IMR-90 (cell line): Measurements from ENCODE around the gene TCF3. TPM values are rescaled to one million over a fixed set of nuclear protein-coding genes. Genes with fewer than 3 reads are reported as not detected.

Source experiments
- ATAC-seq: fragments of 200-7000 bp; cut with Tn5 transposase; 2 replicates; pipeline ENCODE4 v1.9.1; 2020; ENCODE audit warnings: low read depth, mild to moderate bottlenecking, moderate library complexity
- BruUV-seq: library from RNA; stranded (reverse); fragments of 400-500 nt; replicated peaks from 2 replicates; lab custom pipeline; 2021; lab: Mats Ljungman, UMichigan
- CTCF ChIA-PET: fragments of 300-600 bp; formaldehyde crosslinking; extraction: SDS; loops from one replicate; lab custom pipeline; 2021; ENCODE audit warnings: antibody characterized with exemption; lab: Yijun Ruan, JAX
- POLR2A ChIA-PET: fragments of 300-600 bp; sonication (Branson Sonifier 250); formaldehyde crosslinking; loops from one replicate; lab custom pipeline; 2022; ENCODE audit warnings: antibody characterized with exemption; ENCODE audit not compliant: unreplicated experiment; lab: Charles Lee
- DNase-seq: peaks from one replicate; pipeline ENCODE4 v3.0.0; 2013
- H2AFZ ChIP-seq: replicated peaks from 2 replicates; pipeline ENCODE3; 2013; ENCODE audit warnings: low read length, mild to moderate bottlenecking; ENCODE audit not compliant: poor library complexity
- H2AK5ac ChIP-seq: 2 replicates; pipeline ENCODE4 v1.6.1; 2013; ENCODE audit warnings: low read depth, low read length, inconsistent platforms
- H2AK9ac ChIP-seq: replicated peaks from 2 replicates; pipeline ENCODE3; 2013; ENCODE audit warnings: mild to moderate bottlenecking, low read depth, low read length, moderate library complexity; ENCODE audit not compliant: poor library complexity
- H2BK120ac ChIP-seq: 2 replicates; pipeline ENCODE4 v1.6.1; 2013; ENCODE audit warnings: low read depth, low read length, inconsistent platforms
- H2BK15ac ChIP-seq: 3 replicates; pipeline ENCODE4 v1.6.1; 2013; ENCODE audit warnings: low read depth, low read length, inconsistent platforms
- H2BK20ac ChIP-seq: 2 replicates; pipeline ENCODE4 v1.6.1; 2013; ENCODE audit warnings: low read depth, mild to moderate bottlenecking, inconsistent platforms, low read length, moderate library complexity
- H2BK5ac ChIP-seq: 2 replicates; pipeline ENCODE4 v1.6.1; 2013; ENCODE audit warnings: mild to moderate bottlenecking, low read depth, low read length, inconsistent platforms; ENCODE audit not compliant: poor library complexity, severe bottlenecking
- H3K14ac ChIP-seq: replicated peaks from 2 replicates; pipeline ENCODE4 v1.6.1; 2013; ENCODE audit warnings: low read depth, low read length, inconsistent platforms
- H3K18ac ChIP-seq: 2 replicates; pipeline ENCODE4 v1.6.1; 2013; ENCODE audit warnings: low read depth, low read length, control low read depth
- H3K23ac ChIP-seq: 2 replicates; pipeline ENCODE4 v1.6.1; 2013; ENCODE audit warnings: low read depth, low read length, inconsistent platforms
- H3K27ac ChIP-seq: 2 replicates; pipeline ENCODE4 v1.5.1; 2013; ENCODE audit warnings: mild to moderate bottlenecking, control low read depth, low read length; ENCODE audit not compliant: insufficient read depth
- H3K27me3 ChIP-seq: 2 replicates; pipeline ENCODE4 v1.6.1; 2013; ENCODE audit warnings: low read length; ENCODE audit not compliant: control insufficient read depth, insufficient read depth
- H3K36me3 ChIP-seq: 2 replicates; pipeline ENCODE4 v1.6.1; 2013; ENCODE audit warnings: low read length, mixed read lengths; ENCODE audit not compliant: control insufficient read depth, insufficient read depth
- H3K4ac ChIP-seq: 2 replicates; pipeline ENCODE4 v1.6.1; 2013; ENCODE audit warnings: low read depth, low read length, inconsistent platforms
- H3K4me1 ChIP-seq: 2 replicates; pipeline ENCODE4 v1.6.1; 2013; ENCODE audit warnings: low read length, mixed read lengths; ENCODE audit not compliant: control insufficient read depth, insufficient read depth
- H3K4me2 ChIP-seq: 2 replicates; pipeline ENCODE4 v1.6.1; 2013; ENCODE audit warnings: low read depth, mild to moderate bottlenecking, control low read depth, low read length, moderate library complexity
- H3K4me3 ChIP-seq: 2 replicates; pipeline ENCODE4 v1.5.1; 2013; ENCODE audit warnings: low read depth, mild to moderate bottlenecking, control low read depth, low read length, moderate library complexity; ENCODE audit not compliant: insufficient read depth
- H3K56ac ChIP-seq: 2 replicates; pipeline ENCODE4 v1.6.1; 2013; ENCODE audit warnings: low read length, inconsistent platforms; ENCODE audit not compliant: insufficient read depth; ENCODE audit errors: extremely low read depth
- H3K79me1 ChIP-seq, 2 experiments: 2 replicates each; pipeline ENCODE4 v1.6.1; 2013; ENCODE audit warnings: low read length in 2 of 2, inconsistent platforms in 1 of 2, low read depth in 1 of 2
- H3K9ac ChIP-seq: 2 replicates; pipeline ENCODE4 v1.6.1; 2013; ENCODE audit warnings: low read depth, low read length, control low read depth
- H3K9me1 ChIP-seq: 2 replicates; pipeline ENCODE4 v1.6.1; 2013; ENCODE audit warnings: low read length, inconsistent platforms; ENCODE audit not compliant: insufficient read depth
- H3K9me3 ChIP-seq: 2 replicates; pipeline ENCODE4 v1.6.1; 2013; ENCODE audit warnings: low read length; ENCODE audit not compliant: control insufficient read depth, insufficient read depth
- H4K20me1 ChIP-seq: 2 replicates; pipeline ENCODE4 v1.6.1; 2013; ENCODE audit warnings: low read length, inconsistent platforms; ENCODE audit not compliant: insufficient read depth
- H4K5ac ChIP-seq: 2 replicates; pipeline ENCODE4 v1.6.1; 2013; ENCODE audit warnings: mild to moderate bottlenecking, low read depth, low read length, control low read depth
- H4K8ac ChIP-seq, 2 experiments: 2 replicates each; pipeline ENCODE4 v1.6.1; 2013; ENCODE audit warnings: low read depth in 2 of 2, low read length in 2 of 2, control low read depth in 1 of 2, inconsistent platforms in 1 of 2
- H4K91ac ChIP-seq: 2 replicates; pipeline ENCODE4 v1.6.1; 2013; ENCODE audit warnings: low read depth, low read length, inconsistent platforms; ENCODE audit not compliant: insufficient read depth
- CEBPB ChIP-seq: IDR thresholded peaks from 2 replicates; pipeline ENCODE4 v1.6.1; 2012; ENCODE audit warnings: low read depth, low read length, improper control_type of control experiment
- CHD1 ChIP-seq: IDR thresholded peaks from 2 replicates; pipeline ENCODE4 v1.6.1; 2012; ENCODE audit warnings: low read depth, low read length, improper control_type of control experiment
- CTCF ChIP-seq: conservative IDR thresholded peaks from 2 replicates; pipeline ENCODE4 v1.5.1; 2012; ENCODE audit warnings: mild to moderate bottlenecking, low read depth, low read length, improper control_type of control experiment
- FOS ChIP-seq: fragments of 150-350 bp; IDR thresholded peaks from 2 replicates; pipeline ENCODE4 v1.6.1; 2016; ENCODE audit warnings: low read depth, low read length
- MAZ ChIP-seq: IDR thresholded peaks from 2 replicates; pipeline ENCODE4 v1.6.1; 2012; ENCODE audit warnings: low read depth, mild to moderate bottlenecking, low read length, improper control_type of control experiment, moderate library complexity, borderline replicate concordance
- MXI1 ChIP-seq: IDR thresholded peaks from 2 replicates; pipeline ENCODE4 v1.6.1; 2012; ENCODE audit warnings: low read depth, mild to moderate bottlenecking, low read length, moderate library complexity, borderline replicate concordance
- NFE2L2 ChIP-seq: fragments of 150-350 bp; IDR thresholded peaks from 2 replicates; pipeline ENCODE4 v1.6.1; 2016; ENCODE audit warnings: low read depth, mild to moderate bottlenecking, low read length
- POLR2A ChIP-seq: IDR thresholded peaks from 2 replicates; pipeline ENCODE4 v1.6.1; 2012; ENCODE audit warnings: mild to moderate bottlenecking, low read depth, low read length
- RAD21 ChIP-seq: IDR thresholded peaks from 2 replicates; pipeline ENCODE4 v1.6.1; 2012; ENCODE audit warnings: low read length, improper control_type of control experiment
- RFX5 ChIP-seq: IDR thresholded peaks from 2 replicates; pipeline ENCODE4 v1.8.0; 2012; ENCODE audit warnings: low read depth, mild to moderate bottlenecking, low read length, moderate library complexity
- SMC3 ChIP-seq: fragments of 150-350 bp; IDR thresholded peaks from 2 replicates; pipeline ENCODE4 v1.6.1; 2016; ENCODE audit warnings: low read depth, mild to moderate bottlenecking, antibody characterized with exemption, low read length, moderate library complexity
- USF2 ChIP-seq: fragments of 150-350 bp; IDR thresholded peaks from 2 replicates; pipeline ENCODE4 v1.6.1; 2017; ENCODE audit warnings: mild to moderate bottlenecking, antibody characterized with exemption, low read length, low read depth
- WGBS, 2 experiments: methylation state at CpG; one replicate each; pipeline versions ENCODE4 v1.1.5 to v1.1.7; 2013; ENCODE audit warnings: missing lambda C conversion rate in 2 of 2; ENCODE audit not compliant: insufficient read length in 1 of 2; ENCODE audit errors: extremely low coverage in 2 of 2; 5-methylcytosine and 5-hydroxymethylcytosine counted together
- dilution Hi-C: fragments of 300-500 bp; cut with HindIII; formaldehyde crosslinking; loops from one replicate; pipeline ENCODE4 v1.14.3; 2018; ENCODE audit warnings: low sequenced_read_pairs; ENCODE audit not compliant: unreplicated experiment
- in situ Hi-C: fragments of 300-500 bp; cut with MboI; formaldehyde crosslinking; loops from 3 replicates; pipeline ENCODE4 v1.14.3; 2019; ENCODE audit warnings: low sequenced_read_pairs, inconsistent platforms, mixed read lengths
- intact Hi-C: fragments of 100-400 bp; cut with micrococcal nuclease; formaldehyde crosslinking; loops from 2 replicates; pipeline ENCODE4 v1.10.0; 2022
- polyA plus RNA-seq, 3 experiments: library from polyadenylated mRNA; depleted of rRNA; stranded (reverse); fragments of >200 nt; gene quantifications; 2 replicates each; pipeline ENCODE4 v1.2.3, GENCODE V29; 2012; ENCODE audit warnings: low replicate concordance in 1 of 3
- total RNA-seq: library from RNA; depleted of rRNA; stranded (reverse); fragments of >200 nt; gene quantifications from 2 replicates; pipeline ENCODE4 v1.2.3, GENCODE V29; 2012

The TCF3 gene
- total and polyA plus RNA-seq, 2 of the 4 experiments (the other 2 are of a cell fraction) = 29.9 to 127 TPM

GRCh38 chr19:1567848-1568227 is 84.6 kb downstream of the TCF3 start:
- Histone ChIP-seq H3K36me3 (peaks cover 3% of the 10 kb centered on the region; the same call in 1 of the 2 replicates), H2BK15ac (no peak overlapping the region), H2AK9ac (no peak overlapping the region), H3K27ac (no peak overlapping the region), H2BK5ac (no peak overlapping the region), H3K14ac (no peak overlapping the region), H4K20me1 (peaks cover 45% of the 10 kb centered on the region), H3K4ac (no peak overlapping the region), H4K8ac (no peak overlapping the region), H2AK5ac (no peak overlapping the region), H4K91ac (no peak overlapping the region), H2BK20ac (no peak overlapping the region), H3K23ac (no peak overlapping the region), H2AFZ (no peak overlapping the region), H2BK120ac (no peak overlapping the region), H3K4me2 (no peak overlapping the region), H3K9me1 (peaks cover 10% of the 10 kb centered on the region), H3K56ac (no peak overlapping the region), H3K79me1 (peaks cover 0 to 27% of the 10 kb centered on the region in 2 experiments; a peak in 2 of 4 replicates), H3K9ac (no peak overlapping the region), H3K27me3 (no peaks in the 10 kb centered on the region; the same call in 1 of the 2 replicates), H3K4me3 (peak overlapping the region; percentile 97), H4K5ac (no peak overlapping the region), H3K18ac (no peak overlapping the region), H3K9me3 (no peaks in the 10 kb centered on the region), H3K4me1 (peaks cover 8% of the 10 kb centered on the region)
- BruUV-seq = no TSS peak
- no peak for TF ChIP-seq CTCF
- no peak for TF ChIP-seq SMC3
- TF ChIP-seq NFE2L2 = no peak
- no peak for TF ChIP-seq MXI1
- TF ChIP-seq USF2 = no peak
- no peak for TF ChIP-seq MAZ
- no peak for TF ChIP-seq RFX5
- TF ChIP-seq POLR2A = no peak
- no peak for TF ChIP-seq CEBPB
- no peak for TF ChIP-seq FOS
- no peak for TF ChIP-seq RAD21
- no peak for TF ChIP-seq CHD1
- in situ Hi-C loops (no loop called here), intact Hi-C loops (loop anchor here (10.0 kb wide), 1 partner anchor 987 kb away; no protein-coding TSS in a partner anchor), dilution Hi-C loops (no loop called here)
- POLR2A ChIA-PET = no interaction called here
- DNase-seq (no peak), ATAC-seq (peak; percentile 27)
- WGBS, 2 experiments = 0% methylated on average over 1 of the region's 73 CpGs; no CpG with 5 or more reads in 1 of the 2 experiments
- CTCF ChIA-PET = no interaction called here
